SU-DHL-6 (cell line): Measurements from ENCODE around the gene ERBB2.

Experiments used
- H2AFZ ChIP-seq: fragments of 200-600 bp; sonication (generic); 2 replicates; pipeline ENCODE4 v1.6.1; 2014; ENCODE audit warnings: low read depth, mild to moderate bottlenecking, moderate library complexity, mixed read lengths, antibody characterized with exemption, low read length; ENCODE audit not compliant: severe bottlenecking
- H3F3A ChIP-seq: fragments of 200-600 bp; shearing (Covaris generic); 2 replicates; pipeline ENCODE4 v1.6.0; 2016; ENCODE audit warnings: antibody characterized with exemption, mild to moderate bottlenecking; ENCODE audit not compliant: insufficient read depth
- H3K27ac ChIP-seq: fragments of 200-600 bp; sonication (generic); 2 replicates; pipeline ENCODE4 v1.5.1; 2016; ENCODE audit warnings: low read depth, mild to moderate bottlenecking, low read length, moderate library complexity, mixed read lengths
- H3K27me3 ChIP-seq: fragments of 200-600 bp; sonication (generic), shearing (Covaris generic); 2 replicates; pipeline ENCODE4 v1.6.0; 2014; ENCODE audit warnings: mild to moderate bottlenecking, low read length
- H3K36me3 ChIP-seq: fragments of 200-600 bp; sonication (generic); 2 replicates; pipeline ENCODE4 v1.6.1; 2014; ENCODE audit warnings: mild to moderate bottlenecking, low read length, mixed read lengths
- H3K4me2 ChIP-seq: fragments of 300-600, 200-600 bp; shearing (Covaris generic), sonication (generic); 2 replicates; pipeline ENCODE4 v1.6.0; 2014; ENCODE audit warnings: low read length, low read depth, mild to moderate bottlenecking; ENCODE audit not compliant: poor library complexity, severe bottlenecking
- H3K4me3 ChIP-seq: fragments of 200-600 bp; sonication (generic); 2 replicates; pipeline ENCODE4 v1.5.1; 2014; ENCODE audit warnings: antibody characterized with exemption, low read length, mild to moderate bottlenecking, mixed read lengths; ENCODE audit not compliant: insufficient read depth, poor library complexity, severe bottlenecking
- H3K79me2 ChIP-seq: fragments of 200-600 bp; sonication (generic); 2 replicates; pipeline ENCODE4 v1.6.1; 2014; ENCODE audit warnings: mild to moderate bottlenecking, low read length, moderate library complexity; ENCODE audit not compliant: insufficient read depth
- H3K9ac ChIP-seq: fragments of 200-600 bp; sonication (generic); 2 replicates; pipeline ENCODE4 v1.7.0; 2014; ENCODE audit warnings: mild to moderate bottlenecking, low read length
- H3K9me2 ChIP-seq: fragments of 200-600 bp; sonication (generic); replicated peaks from 2 replicates; pipeline ENCODE4 v1.6.1; 2014; ENCODE audit warnings: low read length; ENCODE audit not compliant: insufficient read depth
- H3K9me3 ChIP-seq: fragments of 200-600 bp; sonication (generic); 2 replicates; pipeline ENCODE4 v1.6.1; 2014; ENCODE audit warnings: low read length, mixed read lengths; ENCODE audit not compliant: insufficient read depth
- H4K20me1 ChIP-seq: fragments of 200-600 bp; sonication (generic); 2 replicates; pipeline ENCODE4 v1.6.1; 2014; ENCODE audit warnings: low read depth, mild to moderate bottlenecking, antibody characterized with exemption, low read length, moderate library complexity, mixed read lengths
- EZH2phosphoT487 ChIP-seq: fragments of 200-600 bp; sonication (generic), shearing (Covaris generic); conservative IDR thresholded peaks from 2 replicates; pipeline ENCODE4 v1.6.1; 2018; ENCODE audit warnings: mild to moderate bottlenecking, antibody characterized with exemption, low read length, moderate library complexity, mixed read lengths
- TF ChIP-seq, protein P1 (sequence below): fragments of 200-600 bp; sonication (generic); IDR thresholded peaks from one replicate; pipeline ENCODE4 v1.5.1; 2017; ENCODE audit warnings: antibody characterized with exemption, mild to moderate bottlenecking, low read length, moderate library complexity; ENCODE audit not compliant: insufficient read depth, poor library complexity, severe bottlenecking

Gene ERBB2

DNA sequence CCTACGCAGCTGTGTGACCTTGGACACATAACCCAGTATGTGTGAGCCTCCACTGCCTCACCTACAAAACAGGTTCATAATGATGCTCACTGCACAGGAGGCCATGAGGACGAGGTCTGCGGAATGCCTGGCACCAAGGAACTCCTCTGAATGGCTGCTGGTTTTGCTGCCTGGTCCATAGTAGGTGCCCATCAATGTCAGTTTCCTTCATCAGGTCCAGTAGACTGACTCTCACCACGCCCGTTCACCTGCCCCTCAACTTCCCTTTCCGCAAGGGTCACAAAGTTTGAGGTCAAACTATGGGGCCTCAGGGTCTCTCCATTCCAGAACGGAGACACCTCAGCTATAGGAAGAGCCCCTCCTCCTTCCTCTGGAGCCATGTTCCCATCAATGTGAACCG lies 22.8 kb upstream of the ERBB2 start:
- no peak overlapping the region for H3K4me2 ChIP-seq
- H3K27ac ChIP-seq = no peak overlapping the region
- TF ChIP-seq, protein P1, sequence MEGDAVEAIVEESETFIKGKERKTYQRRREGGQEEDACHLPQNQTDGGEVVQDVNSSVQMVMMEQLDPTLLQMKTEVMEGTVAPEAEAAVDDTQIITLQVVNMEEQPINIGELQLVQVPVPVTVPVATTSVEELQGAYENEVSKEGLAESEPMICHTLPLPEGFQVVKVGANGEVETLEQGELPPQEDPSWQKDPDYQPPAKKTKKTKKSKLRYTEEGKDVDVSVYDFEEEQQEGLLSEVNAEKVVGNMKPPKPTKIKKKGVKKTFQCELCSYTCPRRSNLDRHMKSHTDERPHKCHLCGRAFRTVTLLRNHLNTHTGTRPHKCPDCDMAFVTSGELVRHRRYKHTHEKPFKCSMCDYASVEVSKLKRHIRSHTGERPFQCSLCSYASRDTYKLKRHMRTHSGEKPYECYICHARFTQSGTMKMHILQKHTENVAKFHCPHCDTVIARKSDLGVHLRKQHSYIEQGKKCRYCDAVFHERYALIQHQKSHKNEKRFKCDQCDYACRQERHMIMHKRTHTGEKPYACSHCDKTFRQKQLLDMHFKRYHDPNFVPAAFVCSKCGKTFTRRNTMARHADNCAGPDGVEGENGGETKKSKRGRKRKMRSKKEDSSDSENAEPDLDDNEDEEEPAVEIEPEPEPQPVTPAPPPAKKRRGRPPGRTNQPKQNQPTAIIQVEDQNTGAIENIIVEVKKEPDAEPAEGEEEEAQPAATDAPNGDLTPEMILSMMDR = no peak
- no peak for TF ChIP-seq EZH2phosphoT487

DNA sequence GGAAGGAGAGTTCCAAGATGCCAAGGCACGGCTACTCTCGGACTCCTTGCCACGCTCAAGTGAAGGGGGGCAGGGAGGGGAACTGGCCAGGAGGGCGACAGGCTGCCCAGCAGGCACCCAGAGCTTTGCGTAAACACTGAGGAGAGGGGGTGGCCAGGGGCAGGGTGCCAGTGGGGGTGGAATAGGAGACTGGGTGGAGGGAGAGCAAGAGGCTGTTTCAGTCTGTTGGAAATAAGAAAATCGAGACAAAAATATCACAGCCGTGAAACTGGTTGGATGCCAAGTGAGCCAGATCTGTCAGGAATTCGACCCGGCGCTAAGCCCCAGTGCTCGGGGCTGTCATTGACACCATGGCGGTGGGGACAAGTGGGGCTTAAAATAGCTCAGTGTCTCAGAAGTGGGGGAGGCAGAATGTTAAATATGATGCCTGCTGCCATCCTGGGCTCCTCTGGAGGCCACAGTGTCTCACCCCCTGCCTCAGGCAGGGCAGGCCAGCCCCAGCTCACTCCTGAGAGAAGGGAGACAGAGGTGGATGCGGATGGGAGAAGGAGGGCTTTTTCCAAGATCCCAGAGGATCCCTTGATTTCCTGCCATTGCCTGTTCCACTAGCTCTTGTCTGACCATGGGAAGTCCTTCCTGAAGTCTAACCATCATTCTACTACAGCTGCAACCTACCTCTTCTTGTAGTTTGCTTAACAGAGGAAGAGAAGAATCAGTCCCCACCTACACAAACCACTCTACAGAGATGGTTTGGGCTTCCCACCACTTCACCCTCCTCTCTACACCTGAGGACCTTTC lies 22.1 kb upstream of the ERBB2 start:
- Histone ChIP-seq H3K36me3 (no peaks in the 10 kb centered on the region), H3K4me3 (no peak overlapping the region), H2AFZ (no peak overlapping the region), H3K9me2 (no peaks in the 10 kb centered on the region), H3F3A (no peaks in the 10 kb centered on the region), H3K79me2 (no peaks in the 10 kb centered on the region), H4K20me1 (no peaks in the 10 kb centered on the region), H3K27ac (no peak overlapping the region), H3K27me3 (no peaks in the 10 kb centered on the region), H3K9me3 (no peaks in the 10 kb centered on the region), H3K9ac (no peak overlapping the region), H3K4me2 (no peak overlapping the region)
- TF ChIP-seq, protein P1 = no peak
- no peak for TF ChIP-seq EZH2phosphoT487

More for the DNA sequence above, 22.8 kb upstream of the ERBB2 start:
- Histone ChIP-seq H4K20me1 (no peaks in the 10 kb centered on the region), H3K4me3 (no peak overlapping the region), H3K9me2 (no peaks in the 10 kb centered on the region), H2AFZ (no peak overlapping the region), H3K36me3 (no peaks in the 10 kb centered on the region), H3K27me3 (no peaks in the 10 kb centered on the region), H3K9ac (no peak overlapping the region), H3K79me2 (no peaks in the 10 kb centered on the region), H3F3A (no peaks in the 10 kb centered on the region), H3K9me3 (no peaks in the 10 kb centered on the region)

DNA sequence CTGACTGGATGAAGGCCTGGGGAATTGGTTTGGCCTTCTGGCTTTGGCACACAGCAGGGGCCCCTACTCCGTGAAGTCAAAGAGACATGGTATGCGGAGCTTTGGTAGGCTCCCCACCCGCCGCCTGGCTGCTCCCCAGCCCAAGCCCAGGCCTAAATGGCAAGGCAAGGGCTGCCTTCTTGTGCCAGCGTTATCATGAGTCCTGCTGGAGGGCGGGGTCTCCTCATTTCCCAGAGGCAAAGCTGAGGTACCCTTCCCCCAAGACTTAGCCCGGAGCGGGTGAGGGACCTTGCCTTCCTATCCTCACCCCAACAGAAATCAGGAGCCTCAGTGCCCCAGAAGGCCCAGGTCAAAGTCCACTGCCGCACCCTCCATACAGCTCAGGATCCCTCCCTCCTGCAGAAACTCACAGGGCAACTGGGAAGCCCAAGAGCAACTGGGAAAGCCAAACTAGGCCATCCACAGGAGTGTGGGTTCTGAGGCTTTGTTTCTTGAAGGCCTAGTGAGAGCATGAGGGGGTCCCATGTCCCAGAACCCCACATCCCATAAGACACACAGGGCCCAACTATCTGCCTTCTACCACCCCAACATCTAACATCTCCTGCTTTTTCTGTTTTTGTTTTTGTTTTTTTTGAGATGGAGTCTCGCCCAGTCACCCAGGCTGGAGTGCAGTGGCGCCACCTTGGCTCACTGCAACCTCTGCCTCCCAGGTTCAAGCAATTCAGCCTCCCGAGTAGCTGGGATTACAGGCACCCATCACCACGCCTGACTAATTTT lies 21.3 kb upstream of the ERBB2 start:
- no peak overlapping the region for H3K9ac ChIP-seq
- no peak for TF ChIP-seq EZH2phosphoT487
- TF ChIP-seq, protein P1 = no peak
- no peak overlapping the region for H3K4me2 ChIP-seq

More for the DNA sequence above, 21.3 kb upstream of the ERBB2 start:
- H4K20me1 ChIP-seq = no peaks in the 10 kb centered on the region
- no peak overlapping the region for H3K4me3 ChIP-seq
- H3K9me2 ChIP-seq = no peaks in the 10 kb centered on the region
- no peaks in the 10 kb centered on the region for H3K79me2 ChIP-seq
- no peak overlapping the region for H3K27ac ChIP-seq
- H3K27me3 ChIP-seq = no peaks in the 10 kb centered on the region
- H3F3A ChIP-seq = no peaks in the 10 kb centered on the region
- H3K36me3 ChIP-seq = no peaks in the 10 kb centered on the region
- H3K9me3 ChIP-seq = no peaks in the 10 kb centered on the region
- no peak overlapping the region for H2AFZ ChIP-seq
